Measurements from ENCODE around the gene NRCAM. TPM values are rescaled to one million over a fixed set of nuclear protein-coding genes. Genes with fewer than 3 reads are reported as not detected.
A peak's percentile ranks its signal among the peaks of the same experiment; 100 is the strongest.

NRCAM gene
- total RNA-seq, 1 donor from 2014 or later, result 0.14 TPM

- Histone ChIP-seq H3K4me3 (no peak overlapping the region), H3K27ac (replicated peaks) (peak overlapping the region; percentile 78)
Measured at GRCh38 chr7:108112683-108113082, 343.6 kb downstream of the NRCAM start.

GRCh38 chr7:108109221-108109908, 346.9 kb downstream of the NRCAM start:
- Histone ChIP-seq H3K27me3 (ENCODE audit: low read depth) (no peaks in the 10 kb centered on the region), H3K9me3 (replicated peaks) (no peaks in the 10 kb centered on the region), H3K4me3 (no peak overlapping the region), H3K27ac (replicated peaks) (no peak overlapping the region), H3K36me3 (no peaks in the 10 kb centered on the region), H3K4me1 (peaks cover 10% of the 10 kb centered on the region)
- TF ChIP-seq CTCF (IDR thresholded peaks at IDR 0.05; ENCODE audit: borderline replicate concordance), result peak; percentile 61
- intact Hi-C loops (cut with micrococcal nuclease), result loop anchor here (5.0 kb wide), 1 partner anchor 33 kb away; no protein-coding TSS in a partner anchor
- no peak for DNase-seq

More at GRCh38 chr7:108112683-108113082, 343.6 kb downstream of the NRCAM start:
- no peak for TF ChIP-seq CTCF (IDR thresholded peaks at IDR 0.05; ENCODE audit: borderline replicate concordance)
- intact Hi-C loops (cut with micrococcal nuclease), result no loop called here
- Histone ChIP-seq H3K4me1 (peaks cover 12% of the 10 kb centered on the region), H3K36me3 (no peaks in the 10 kb centered on the region), H3K27me3 (ENCODE audit: low read depth) (no peaks in the 10 kb centered on the region), H3K9me3 (replicated peaks) (no peaks in the 10 kb centered on the region)
- no peak for DNase-seq

- peaks cover 16% of the 10 kb centered on the region for H3K4me1 ChIP-seq
- no peak overlapping the region for H3K27ac ChIP-seq (replicated peaks)
- H3K9me3 ChIP-seq (replicated peaks), result no peaks in the 10 kb centered on the region
- TF ChIP-seq CTCF (IDR thresholded peaks at IDR 0.05; ENCODE audit: borderline replicate concordance), result no peak
- no peaks in the 10 kb centered on the region for H3K27me3 ChIP-seq (ENCODE audit: low read depth)
- intact Hi-C loops (cut with micrococcal nuclease), result loop anchor here (5.0 kb wide), 1 partner anchor 34 kb away; no protein-coding TSS in a partner anchor
- H3K4me3 ChIP-seq, result no peak overlapping the region
- DNase-seq, result no peak
- no peaks in the 10 kb centered on the region for H3K36me3 ChIP-seq
Measured at GRCh38 chr7:108108131-108108530, 348.1 kb downstream of the NRCAM start.

GRCh38 chr7:108104324-108104723, 351.9 kb downstream of the NRCAM start:
- Histone ChIP-seq H3K4me1 (peaks cover 16% of the 10 kb centered on the region), H3K27ac (replicated peaks) (peak overlapping the region; percentile 62), H3K9me3 (replicated peaks) (no peaks in the 10 kb centered on the region), H3K4me3 (no peak overlapping the region), H3K36me3 (no peaks in the 10 kb centered on the region), H3K27me3 (ENCODE audit: low read depth) (no peaks in the 10 kb centered on the region)
- TF ChIP-seq CTCF (IDR thresholded peaks at IDR 0.05; ENCODE audit: borderline replicate concordance), result no peak
- intact Hi-C loops (cut with micrococcal nuclease), result no loop called here
- peak; percentile 38 for DNase-seq

GRCh38 chr7:108103558-108104298, 352.5 kb downstream of the NRCAM start:
- H3K27ac ChIP-seq (replicated peaks), result peak overlapping the region; percentile 62
- DNase-seq, result no peak

More at GRCh38 chr7:108103558-108104298, 352.5 kb downstream of the NRCAM start:
- Histone ChIP-seq H3K4me3 (no peak overlapping the region), H3K27me3 (ENCODE audit: low read depth) (no peaks in the 10 kb centered on the region), H3K9me3 (replicated peaks) (no peaks in the 10 kb centered on the region), H3K36me3 (no peaks in the 10 kb centered on the region), H3K4me1 (peaks cover 16% of the 10 kb centered on the region)
- intact Hi-C loops (cut with micrococcal nuclease), result no loop called here
- TF ChIP-seq CTCF (IDR thresholded peaks at IDR 0.05; ENCODE audit: borderline replicate concordance), result no peak
